ENCODE results near the gene EVC.
"Not testable (repeated sequence)": the region's sequence is repeated elsewhere in the genome, so short reads cannot be mapped to it uniquely, and the experiment has no call there.

EVC gene

GRCh38 chr4:5825321-5826041 is 114.5 kb downstream of the EVC start:
- no peak for TF ChIP-seq CTCF (conservative IDR thresholded peaks at IDR 0.05; ENCODE audit: low read depth, low read length)
- H3K4me3 ChIP-seq (ENCODE audit: low read length), result no peak overlapping the region
- DNase-seq (ENCODE audit: low read depth), result no peak

DNA sequence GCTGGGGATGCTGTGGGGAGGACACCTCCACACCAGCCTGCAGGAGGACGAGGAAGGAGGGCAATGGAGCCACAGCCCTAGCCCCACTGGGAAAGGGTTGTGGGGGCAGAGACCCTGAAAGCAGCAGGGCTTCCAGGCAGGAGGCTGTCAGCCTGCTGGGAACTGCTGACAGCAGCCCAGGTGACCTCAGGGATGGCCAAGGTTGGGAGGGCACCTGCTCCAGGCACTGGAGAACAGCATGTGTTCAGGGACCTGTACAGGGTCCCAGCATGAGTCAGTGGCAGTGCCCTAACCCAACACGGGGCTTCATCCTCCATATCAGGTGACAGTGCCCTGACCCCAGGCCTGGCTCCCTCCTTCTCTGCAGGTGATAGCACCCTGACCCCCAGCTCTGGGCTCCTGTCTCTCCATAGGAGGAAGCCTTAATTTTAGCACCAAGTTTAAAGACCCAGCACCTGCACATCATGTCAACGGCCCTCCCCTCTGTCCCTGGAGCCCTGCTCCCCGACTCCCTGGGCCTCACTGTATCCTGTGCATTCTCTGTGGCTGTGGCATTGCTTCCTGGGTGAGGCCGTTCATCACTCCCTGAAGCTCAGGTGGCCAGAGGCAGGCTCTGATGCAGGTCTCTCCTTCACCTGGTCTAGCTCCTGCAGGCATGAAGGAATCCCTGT is 115.6 kb downstream of the EVC start:
- DNase-seq (ENCODE audit: low read depth), result no peak
- H3K4me3 ChIP-seq (ENCODE audit: low read length), result no peak overlapping the region
- no peak for TF ChIP-seq CTCF (conservative IDR thresholded peaks at IDR 0.05; ENCODE audit: low read depth, low read length)

- TF ChIP-seq CTCF (conservative IDR thresholded peaks at IDR 0.05; ENCODE audit: low read depth, low read length), result no peak
- H3K4me3 ChIP-seq (ENCODE audit: low read length), result no peak overlapping the region
- DNase-seq (ENCODE audit: low read depth), result no peak
Measured at GRCh38 chr4:5827108-5828004, 116.4 kb downstream of the EVC start.

DNA sequence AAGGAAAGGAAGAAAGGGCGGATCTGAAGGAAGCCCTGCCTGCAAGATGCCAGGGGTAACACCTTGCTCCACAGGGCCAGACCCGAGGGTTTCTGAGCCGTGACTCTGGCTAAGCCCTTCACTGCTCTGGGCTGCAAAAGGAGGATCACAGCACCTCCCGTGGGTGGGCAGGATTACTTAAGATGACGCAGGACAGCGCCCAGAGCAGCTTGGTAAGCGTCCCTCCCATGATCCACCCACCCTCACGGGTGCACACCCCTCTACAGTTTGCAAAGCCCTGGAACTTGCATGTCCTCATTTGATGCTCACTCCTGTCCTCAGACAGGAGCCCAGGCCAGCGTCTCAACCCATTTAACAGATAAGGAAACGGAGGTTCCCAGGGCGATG is 117.0 kb downstream of the EVC start:
- H3K4me3 ChIP-seq (ENCODE audit: low read length), result no peak overlapping the region
- DNase-seq (ENCODE audit: low read depth), result no peak
- no peak for TF ChIP-seq CTCF (conservative IDR thresholded peaks at IDR 0.05; ENCODE audit: low read depth, low read length)

- no peak for DNase-seq (ENCODE audit: low read depth)
- no peak for TF ChIP-seq CTCF (conservative IDR thresholded peaks at IDR 0.05; ENCODE audit: low read depth, low read length)
- no peak overlapping the region for H3K4me3 ChIP-seq (ENCODE audit: low read length)
Measured at GRCh38 chr4:5836943-5837342, 125.9 kb downstream of the EVC start.

DNA sequence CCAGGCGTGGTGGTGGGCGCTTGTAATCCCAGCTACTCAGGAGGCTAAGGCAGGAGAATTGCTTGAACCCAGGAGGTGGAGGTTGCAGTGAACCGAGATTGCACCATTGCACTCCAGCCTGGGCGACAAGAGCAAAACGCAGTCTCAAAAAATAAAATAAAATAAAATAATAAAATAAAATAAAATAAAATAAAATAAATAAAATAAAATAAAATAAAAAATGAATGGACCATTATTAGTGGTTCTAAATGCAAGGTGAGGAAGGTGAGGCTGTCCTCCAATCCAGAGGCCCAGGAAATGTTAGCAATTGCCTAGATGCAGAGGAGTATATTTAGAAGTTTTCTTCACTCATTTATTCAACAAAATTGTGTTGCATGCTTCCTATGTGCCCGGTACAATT is 126.5 kb downstream of the EVC start:
- DNase-seq (ENCODE audit: low read depth); H3K4me3 ChIP-seq (ENCODE audit: low read length): not testable (repeated sequence)

DNA sequence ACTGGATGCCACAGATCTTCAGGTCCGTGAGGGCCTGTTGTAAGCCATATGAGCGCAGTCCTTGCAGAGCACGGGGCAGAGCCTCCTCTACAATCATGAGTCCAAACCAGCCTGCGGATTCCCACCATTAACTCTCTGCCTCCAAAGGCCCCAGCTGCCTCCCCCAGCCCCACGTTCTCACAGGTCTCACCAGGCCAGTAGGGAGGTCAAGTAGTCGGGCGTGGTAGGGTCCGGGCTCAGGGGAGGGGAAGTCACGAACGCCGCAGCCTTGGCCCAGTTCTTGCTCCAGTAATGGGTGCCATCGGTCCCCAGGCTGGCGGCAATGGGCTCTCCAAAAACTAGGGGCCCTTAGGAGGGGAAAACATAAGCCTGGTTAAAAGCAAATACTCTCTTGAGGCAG is 128.3 kb downstream of the EVC start:
- no peak for TF ChIP-seq CTCF (conservative IDR thresholded peaks at IDR 0.05; ENCODE audit: low read depth, low read length)
- DNase-seq (ENCODE audit: low read depth), result no peak
- H3K4me3 ChIP-seq (ENCODE audit: low read length), result no peak overlapping the region

Data from retinal pigment epithelial cell (primary cell).